GM23248 (cell line): ENCODE data around the gene DGAT2.

Source experiments
- EZH2 ChIP-seq: fragments of 200-600 bp; sonication (generic); IDR thresholded peaks from 2 replicates; pipeline ENCODE4 v1.6.1; 2018; ENCODE audit warnings: antibody characterized with exemption, mild to moderate bottlenecking; ENCODE audit not compliant: insufficient read depth, poor library complexity, severe bottlenecking
- EZH2phosphoT487 ChIP-seq: fragments of 200-600 bp; sonication (generic); IDR thresholded peaks from 2 replicates; pipeline ENCODE4 v1.6.1; 2018; ENCODE audit warnings: antibody characterized with exemption, moderate library complexity, mild to moderate bottlenecking, low read depth; ENCODE audit not compliant: insufficient read depth

GRCh38 chr11:75839851-75840250, 71.3 kb downstream of the DGAT2 start:
- TF ChIP-seq EZH2phosphoT487 (no peak), EZH2 (no peak)
